K562 (cell line): ENCODE results near the gene SSU72. TPM values are rescaled to one million over a fixed set of nuclear protein-coding genes. Genes with fewer than 3 reads are reported as not detected.

ENCODE experiments used
- E2F1 ChIP-seq: sonication (generic); formaldehyde crosslinking; IDR thresholded peaks from 2 replicates; pipeline ENCODE4 v1.8.1; 2023; ENCODE audit warnings: mild to moderate bottlenecking, missing genetic modification reagents, moderate library complexity
- ETV6 ChIP-seq, 3 experiments: fragments of 150-350 bp in 1 of 3; sonication (generic) in 1 of 3; formaldehyde crosslinking in 1 of 3; IDR thresholded peaks; 2 replicates each; pipeline versions ENCODE4 v1.6.1 to v1.8.0; 2014 to 2022; ENCODE audit warnings: borderline replicate concordance in 2 of 3, low read depth in 2 of 3, antibody characterized with exemption in 1 of 3, low read length in 1 of 3, mild to moderate bottlenecking in 1 of 3, missing genetic modification reagents in 1 of 3
- HDAC6 ChIP-seq: IDR thresholded peaks from 2 replicates; pipeline ENCODE4 v1.6.1; 2012; ENCODE audit warnings: low read depth, mild to moderate bottlenecking, control low read depth, inconsistent platforms, low read length, moderate library complexity
- HNRNPL ChIP-seq: fragments of 200-400 bp; formaldehyde crosslinking; IDR thresholded peaks from 2 replicates; pipeline ENCODE4 v1.6.1; 2017; ENCODE audit warnings: low read depth, mild to moderate bottlenecking, low read length
- ILF3 ChIP-seq: fragments of 450-650 bp; IDR thresholded peaks from 2 replicates; pipeline ENCODE4 v1.6.1; 2018; ENCODE audit warnings: antibody characterized with exemption, mild to moderate bottlenecking, moderate library complexity, borderline replicate concordance
- MBD2 ChIP-seq: sonication (generic); IDR thresholded peaks from 2 replicates; pipeline ENCODE4 v1.6.1; 2016; ENCODE audit warnings: low read depth, borderline replicate concordance
- MTA3 ChIP-seq: fragments of 450-650 bp; formaldehyde crosslinking; IDR thresholded peaks from 2 replicates; pipeline ENCODE4 v1.6.1; 2017; ENCODE audit warnings: mild to moderate bottlenecking, borderline replicate concordance
- POLR2G ChIP-seq: fragments of 200-400 bp; formaldehyde crosslinking; IDR thresholded peaks from 2 replicates; pipeline ENCODE4 v1.6.1; 2017; ENCODE audit warnings: low read depth, mild to moderate bottlenecking, antibody characterized with exemption, low read length, moderate library complexity
- RBFOX2 ChIP-seq: fragments of 200-400 bp; formaldehyde crosslinking; IDR thresholded peaks from 2 replicates; pipeline ENCODE4 v1.6.1; 2017; ENCODE audit warnings: low read depth, mild to moderate bottlenecking, low read length, moderate library complexity
- THRA ChIP-seq: fragments of 450-650 bp; IDR thresholded peaks from 2 replicates; pipeline ENCODE4 v1.6.1; 2017; ENCODE audit warnings: mild to moderate bottlenecking, moderate library complexity
- TRIM24 ChIP-seq, 2 experiments: fragments of 450-650 bp; IDR thresholded peaks; 2 replicates each; pipeline ENCODE4 v1.6.1; 2016
- TRIM28 ChIP-seq: fragments of 450-650 bp; IDR thresholded peaks from 2 replicates; pipeline ENCODE4 v1.6.1; 2017
- ZEB2 ChIP-seq: fragments of 450-650 bp; IDR thresholded peaks from 2 replicates; pipeline ENCODE4 v1.6.1; 2016
- ZNF143 ChIP-seq: sonication (generic); formaldehyde crosslinking; IDR thresholded peaks from 2 replicates; pipeline ENCODE4 v1.9.0; 2022; ENCODE audit warnings: mild to moderate bottlenecking, missing genetic modification reagents
- ZNF224 ChIP-seq: sonication (generic); formaldehyde crosslinking; IDR thresholded peaks from 2 replicates; pipeline ENCODE4 v1.8.0; 2022; ENCODE audit warnings: mild to moderate bottlenecking, missing genetic modification reagents
- ZNF3 ChIP-seq: fragments of 250-450 bp; sonication (Bioruptor Pico); IDR thresholded peaks from 2 replicates; pipeline ENCODE4 v1.5.0; 2021; ENCODE audit warnings: mild to moderate bottlenecking, moderate library complexity
- ZNF668 ChIP-seq: fragments of 250-450 bp; sonication (Bioruptor Pico); IDR thresholded peaks from 2 replicates; pipeline ENCODE4 v1.8.0; 2022; ENCODE audit warnings: mild to moderate bottlenecking, inconsistent platforms
- ZSCAN29 ChIP-seq: fragments of 450-650 bp; IDR thresholded peaks from 2 replicates; pipeline ENCODE4 v1.6.1; 2017
- polyA plus RNA-seq, 8 experiments: library from polyadenylated mRNA; depleted of rRNA in 4 of 8; stranded (reverse) in 5 of 8; unstranded in 3 of 8; fragments of >200 nt; fragmentation: Nextera tagmentation in 2 of 8; fragmentation: Illumina TruSeq in 1 of 8; extraction: Ambion mirVana in 2 of 8; extraction: Trizol in 1 of 8; gene quantifications; 2 replicates each; pipeline versions ENCODE4 v1.2.1 to v1.2.3, GENCODE V29; 2011 to 2014; ENCODE audit warnings: inconsistent platforms in 1 of 8, missing spikeins in 1 of 8
- total RNA-seq, 7 experiments: library from RNA; depleted of rRNA in 6 of 7; stranded (reverse); fragments of >200 nt in 6 of 7; fragmentation: Illumina TruSeq in 2 of 7; extraction: Trizol in 2 of 7; gene quantifications; 2 replicates each; pipeline versions ENCODE4 v1.2.1 to v1.2.3, GENCODE V29; 2011 to 2021; ENCODE audit warnings: low replicate concordance in 1 of 7

Gene SSU72
- total and polyA plus RNA-seq, 9 of the 15 experiments (the other 6 are each of a cell fraction or from before 2014, with no cell fraction given): 70.8 to 201 (median 94.6) TPM

- TF ChIP-seq ETV6 (IDR thresholded peaks at IDR 0.05; ENCODE audit: borderline replicate concordance in 1 of 2, low read depth in 2 of 2, low read length in 1 of 2) (peak in 1 of 2 experiments; percentile 28; a peak in 1 of 4 replicates), ETV6 (CRISPR knock-in tag; IDR thresholded peaks at IDR 0.05; ENCODE audit: borderline replicate concordance) (no peak), POLR2G (peak; percentile 96), MBD2 (peak; percentile 41; the same call in 1 of the 2 replicates), ZEB2 (0 out of 2 replicates have a peak, but pooled peaks have one; percentile 26), TRIM24 (IDR thresholded peaks at IDR 0.05) (0 out of 4 replicates have a peak, but pooled peaks of 1 of the 2 experiments have one; percentile 24), THRA (no peak), HDAC6 (no peak), E2F1 (CRISPR knock-in tag) (peak; percentile 91), ZNF3 (no peak), ZSCAN29 (no peak), ZNF224 (CRISPR knock-in tag) (no peak), ZNF143 (CRISPR knock-in tag) (peak; percentile 87), ZNF668 (no peak), RBFOX2 (peak; percentile 92), ILF3 (no peak), MTA3 (peak; percentile 95; the same call in 1 of the 2 replicates), TRIM28 (peak; percentile 62; the same call in 1 of the 2 replicates), HNRNPL (no peak)
Measured at GRCh38 chr1:1615256-1616044, 40.8 kb upstream of the SSU72 start, which contains the start of gene MIB2 (continued).
